GM12878 (cell line): ENCODE results near the gene DNAJB6. TPM values are rescaled to one million over a fixed set of nuclear protein-coding genes. Genes with fewer than 3 reads are reported as not detected.

Experiments
- ATAC-seq: fragments of 200-7000 bp; cut with Tn5 transposase; 3 replicates; pipeline ENCODE4 v1.9.1; 2020; ENCODE audit warnings: mild to moderate bottlenecking, moderate library complexity
- BruUV-seq: library from RNA; stranded (reverse); fragments of 400-500 nt; replicated peaks from 2 replicates; lab custom pipeline; 2021; lab: Mats Ljungman, UMichigan
- CTCF ChIA-PET: fragments of 300-600 bp; sonication (Branson Sonifier 250); formaldehyde crosslinking; extraction: SDS; loops from one replicate; lab custom pipeline; 2021; ENCODE audit warnings: inconsistent platforms; lab: Yijun Ruan, JAX
- POLR2A ChIA-PET: fragments of 350-600 bp; formaldehyde crosslinking; extraction: SDS; loops from one replicate; lab custom pipeline; 2021; ENCODE audit warnings: inconsistent platforms; lab: Charles Lee
- RAD21 ChIA-PET: fragments of 300-600 bp; sonication (Branson Sonifier 250); formaldehyde crosslinking; loops from one replicate; lab custom pipeline; 2023; ENCODE audit warnings: antibody characterized with exemption; ENCODE audit not compliant: unreplicated experiment; lab: Charles Lee
- SMC1A ChIA-PET: fragments of 300-600 bp; sonication (Branson Sonifier 250); formaldehyde crosslinking; loops from one replicate; lab custom pipeline; 2023; ENCODE audit not compliant: unreplicated experiment, uncharacterized antibody; lab: Charles Lee
- DNase-seq: peaks from one replicate; pipeline ENCODE4 v3.0.0-alpha.2; 2011; ENCODE audit warnings: low read depth, low spot score
- FAIRE-seq: peaks from 3 replicates; lab custom pipeline; 2011; peaks lifted over from hg19 to GRCh38; lab: Jason Lieb, UNC
- H2AFZ ChIP-seq: 2 replicates; pipeline ENCODE4 v1.6.0; 2011; ENCODE audit warnings: low read depth, low read length, control low read depth; ENCODE audit not compliant: control insufficient read depth
- H3K27ac ChIP-seq: 2 replicates; pipeline ENCODE4 v1.5.1; 2011; ENCODE audit warnings: control low read depth; ENCODE audit not compliant: control insufficient read depth, insufficient read depth
- H3K27me3 ChIP-seq, 2 experiments: replicated peaks in 1 of 2; 2 replicates each; pipeline versions ENCODE4 v1.6.0 to v1.6.1; 2011; ENCODE audit warnings: low read length in 1 of 2; ENCODE audit not compliant: control insufficient read depth in 2 of 2, insufficient read depth in 2 of 2
- H3K36me3 ChIP-seq, 2 experiments: 2 replicates each; pipeline ENCODE4 v1.5.1; 2011; ENCODE audit warnings: low read length in 1 of 2; ENCODE audit not compliant: control insufficient read depth in 2 of 2, insufficient read depth in 2 of 2
- H3K4me1 ChIP-seq: 2 replicates; pipeline ENCODE4 v1.6.1; 2011; ENCODE audit warnings: mild to moderate bottlenecking, low read length, moderate library complexity, mixed read lengths; ENCODE audit not compliant: control insufficient read depth, insufficient read depth
- H3K4me2 ChIP-seq: 2 replicates; pipeline ENCODE4 v1.6.0; 2011; ENCODE audit warnings: control low read depth; ENCODE audit not compliant: control insufficient read depth, insufficient read depth
- H3K4me3 ChIP-seq: fragments of 200-600 bp; sonication (generic); 2 replicates; pipeline ENCODE4 v1.5.1; 2016
- H3K79me2 ChIP-seq: 2 replicates; pipeline ENCODE4 v1.6.0; 2011; ENCODE audit warnings: low read length; ENCODE audit not compliant: control insufficient read depth, insufficient read depth
- H3K9ac ChIP-seq: 2 replicates; pipeline ENCODE4 v1.8.0; 2011; ENCODE audit warnings: low read length, control low read depth, mixed read lengths; ENCODE audit not compliant: control insufficient read depth, insufficient read depth
- H3K9me3 ChIP-seq: replicated peaks from 3 replicates; pipeline ENCODE4 v1.5.1; 2011; ENCODE audit warnings: mild to moderate bottlenecking, low read length; ENCODE audit not compliant: control insufficient read depth, insufficient read depth
- H4K20me1 ChIP-seq: 2 replicates; pipeline ENCODE4 v1.6.0; 2011; ENCODE audit not compliant: control insufficient read depth, insufficient read depth
- ASH2L ChIP-seq: fragments of 300-600, 200-600 bp; sonication (generic); IDR thresholded peaks from 2 replicates; pipeline ENCODE4 v1.6.1; 2017; ENCODE audit warnings: low read depth, mild to moderate bottlenecking, borderline replicate concordance
- BHLHE40 ChIP-seq, 2 experiments: fragments of 450-650 bp in 1 of 2; IDR thresholded peaks; 2 replicates each; pipeline ENCODE4 v1.6.1; 2011 to 2017; ENCODE audit warnings: low read depth in 2 of 2, borderline replicate concordance in 1 of 2, improper control_type of control experiment in 1 of 2, low read length in 1 of 2, mild to moderate bottlenecking in 1 of 2
- BMI1 ChIP-seq: fragments of 450-650 bp; IDR thresholded peaks from 2 replicates; pipeline ENCODE4 v1.6.1; 2016; ENCODE audit warnings: mild to moderate bottlenecking, moderate library complexity, borderline replicate concordance
- BRCA1 ChIP-seq: IDR thresholded peaks from 2 replicates; pipeline ENCODE4 v1.6.1; 2011; ENCODE audit warnings: low read depth, low read length, improper control_type of control experiment
- CBFB ChIP-seq: IDR thresholded peaks from 2 replicates; pipeline ENCODE4 v1.6.1; 2016; ENCODE audit warnings: antibody characterized with exemption, low read depth
- FOXK2 ChIP-seq: fragments of 450-650 bp; IDR thresholded peaks from 2 replicates; pipeline ENCODE4 v1.6.1; 2017; ENCODE audit warnings: mild to moderate bottlenecking, moderate library complexity
- NKRF ChIP-seq: fragments of 450-650 bp; conservative IDR thresholded peaks from 2 replicates; pipeline ENCODE4 v1.6.1; 2017; ENCODE audit warnings: mild to moderate bottlenecking, moderate library complexity
- POU2F2 ChIP-seq: IDR thresholded peaks from 3 replicates; pipeline ENCODE4 v1.6.1; 2011; ENCODE audit warnings: low read depth, mild to moderate bottlenecking, low read length, borderline replicate concordance
- SIX5 ChIP-seq: IDR thresholded peaks from 2 replicates; pipeline ENCODE4 v1.6.1; 2011; ENCODE audit warnings: mild to moderate bottlenecking, low read depth, low read length, moderate library complexity; ENCODE audit not compliant: severe bottlenecking
- TBL1XR1 ChIP-seq: IDR thresholded peaks from 2 replicates; pipeline ENCODE4 v1.6.1; 2012; ENCODE audit warnings: low read depth, low read length, improper control_type of control experiment
- ZBTB11 ChIP-seq: fragments of 450-650 bp; formaldehyde crosslinking; IDR thresholded peaks from 2 replicates; pipeline ENCODE4 v1.5.0; 2022; ENCODE audit warnings: mild to moderate bottlenecking, missing genetic modification characterization
- ZBTB4 ChIP-seq: fragments of 450-650 bp; formaldehyde crosslinking; IDR thresholded peaks from 2 replicates; pipeline ENCODE4 v1.4.0; 2022; ENCODE audit warnings: mild to moderate bottlenecking, moderate library complexity
- ZNF207 ChIP-seq: fragments of 450-650 bp; IDR thresholded peaks from 2 replicates; pipeline ENCODE4 v1.6.1; 2014; ENCODE audit warnings: antibody characterized with exemption, mild to moderate bottlenecking, borderline replicate concordance
- ZNF622 ChIP-seq: fragments of 450-650 bp; IDR thresholded peaks from 2 replicates; pipeline ENCODE4 v1.6.1; 2017; ENCODE audit warnings: mild to moderate bottlenecking, inconsistent platforms
- WGBS: methylation state at CpG from one replicate; pipeline ENCODE4 v1.1.6; 2016; ENCODE audit warnings: low lambda C conversion rate; ENCODE audit not compliant: insufficient replicate concordance, insufficient coverage; ENCODE audit errors: missing lambda C conversion rate; 5-methylcytosine and 5-hydroxymethylcytosine counted together
- in situ Hi-C: fragments of 300-500 bp; cut with MboI; formaldehyde crosslinking; loops from 9 replicates; pipeline ENCODE4 v1.14.3; 2018; ENCODE audit warnings: mixed read lengths
- intact Hi-C: fragments of 100-400 bp; cut with micrococcal nuclease; formaldehyde crosslinking; loops from one replicate; pipeline ENCODE4 v1.14.2; 2022; ENCODE audit not compliant: unreplicated experiment
- polyA plus RNA-seq, 11 experiments: library from polyadenylated mRNA; depleted of rRNA in 4 of 11; unstranded in 6 of 11; stranded (reverse) in 5 of 11; fragments of >200 nt; fragmentation: Nextera tagmentation in 4 of 11; fragmentation: Illumina TruSeq in 1 of 11; extraction: Ambion mirVana in 4 of 11; extraction: Trizol in 1 of 11; gene quantifications; 1 replicate in 1 of 11; 2 replicates in 10 of 11; pipeline versions ENCODE4 v1.2.1 to v1.2.3, GENCODE V29; 2011 to 2016; ENCODE audit warnings: inconsistent platforms in 2 of 11, missing spikeins in 2 of 11, low read depth in 1 of 11
- total RNA-seq, 4 experiments: library from RNA; depleted of rRNA in 3 of 4; stranded (reverse); fragments of >200 nt in 3 of 4; fragmentation: Illumina TruSeq in 1 of 4; extraction: Trizol in 1 of 4; gene quantifications; 2 replicates each; pipeline versions ENCODE4 v1.2.1 to v1.2.3, GENCODE V29; 2013 to 2021

The DNAJB6 gene
- total and polyA plus RNA-seq, 10 of the 15 experiments (the other 5 are each of a cell fraction or from before 2014, with no cell fraction given) = 34.5 to 117 (median 53.1) TPM

GRCh38 chr7:157373493-157373892, 36.7 kb downstream of the DNAJB6 start:
- Histone ChIP-seq H3K27ac (no peak overlapping the region), H3K4me1 (no peaks in the 10 kb centered on the region), H3K9me3 (no peaks in the 10 kb centered on the region), H3K27me3 (no peaks in the 10 kb centered on the region), H2AFZ (no peak overlapping the region), H3K79me2 (peaks cover 13% of the 10 kb centered on the region), H3K36me3 (peaks cover 23 to 37% of the 10 kb centered on the region in 2 experiments), H4K20me1 (no peaks in the 10 kb centered on the region; the same call in 1 of the 2 replicates), H3K4me3 (no peak overlapping the region), H3K9ac (no peak overlapping the region), H3K4me2 (no peak overlapping the region)
- intact Hi-C loops (no loop called here), in situ Hi-C loops (no loop called here)
- FAIRE-seq = no peak
- no peak for ATAC-seq
- CTCF ChIA-PET = no interaction called here
- no TSS peak for BruUV-seq
- POLR2A ChIA-PET = no interaction called here
- SMC1A ChIA-PET = no interaction called here
- DNase-seq = no peak
- RAD21 ChIA-PET = no interaction called here
- WGBS = over 99% methylated on average over 7 of the region's 7 CpGs
- TF ChIP-seq POU2F2 (no peak), BMI1 (no peak), NKRF (no peak), ZBTB11 (no peak), CBFB (no peak), ZNF207 (no peak), FOXK2 (no peak), ZBTB4 (CRISPR knock-in tag) (no peak), TBL1XR1 (no peak), ZNF622 (no peak), SIX5 (no peak), BRCA1 (no peak), ASH2L (no peak), BHLHE40 (IDR thresholded peaks at IDR 0.05; ENCODE audit: borderline replicate concordance in 1 of 2, low read depth in 2 of 2, low read length in 1 of 2) (no peak)
